GM23338 (cell line): Measurements from ENCODE around the gene CCDC12. TPM values are rescaled to one million over a fixed set of nuclear protein-coding genes. Genes with fewer than 3 reads are reported as not detected.

Experiments used
- ATAC-seq: fragments of 200-7000 bp; cut with Tn5 transposase; 3 replicates; pipeline ENCODE4 v1.9.1; 2020
- DNase-seq: peaks from one replicate; pipeline ENCODE4 v3.0.0-alpha.2; 2015; ENCODE audit warnings: low spot score
- H2AFZ ChIP-seq: fragments of 200-600 bp; sonication (generic); 2 replicates; pipeline ENCODE4 v1.8.0; 2016; ENCODE audit warnings: antibody characterized with exemption, mild to moderate bottlenecking, moderate library complexity
- H3F3A ChIP-seq: fragments of 200-600 bp; sonication (generic); replicated peaks from 2 replicates; pipeline ENCODE4 v1.8.0; 2017; ENCODE audit warnings: antibody characterized with exemption, mixed run types, low read depth
- H3K27ac ChIP-seq: fragments of 200-600 bp; sonication (generic); 2 replicates; pipeline ENCODE4 v1.6.1; 2016; ENCODE audit warnings: low read depth
- H3K27me3 ChIP-seq: fragments of 200-600 bp; sonication (generic); 2 replicates; pipeline ENCODE4 v1.8.0; 2016; ENCODE audit warnings: mild to moderate bottlenecking, mixed run types, moderate library complexity; ENCODE audit not compliant: insufficient read depth
- H3K36me3 ChIP-seq: fragments of 200-600 bp; sonication (generic); 2 replicates; pipeline ENCODE4 v1.8.0; 2016; ENCODE audit warnings: mild to moderate bottlenecking; ENCODE audit not compliant: insufficient read depth
- H3K4me1 ChIP-seq: fragments of 200-600 bp; sonication (generic); 2 replicates; pipeline ENCODE4 v1.8.0; 2016; ENCODE audit warnings: mild to moderate bottlenecking, moderate library complexity; ENCODE audit not compliant: insufficient read depth
- H3K4me2 ChIP-seq: fragments of 200-600 bp; sonication (generic); 2 replicates; pipeline ENCODE4 v1.7.1; 2017; ENCODE audit warnings: mixed run types
- H3K4me3 ChIP-seq: fragments of 200-600 bp; sonication (generic); 2 replicates; pipeline ENCODE4 v1.6.1; 2016; ENCODE audit warnings: mixed run types
- H3K79me2 ChIP-seq: fragments of 200-600 bp; sonication (generic); replicated peaks from 2 replicates; pipeline ENCODE4 v1.8.0; 2017; ENCODE audit warnings: mild to moderate bottlenecking; ENCODE audit not compliant: insufficient read depth
- H3K9me2 ChIP-seq: fragments of 200-600 bp; sonication (generic); 2 replicates; pipeline ENCODE4 v1.8.0; 2017; ENCODE audit not compliant: insufficient read depth
- H4K20me1 ChIP-seq: fragments of 200-600 bp; sonication (generic); replicated peaks from 2 replicates; pipeline ENCODE4 v1.8.0; 2017; ENCODE audit warnings: mild to moderate bottlenecking; ENCODE audit not compliant: insufficient read depth
- H3K27ac Mint-ChIP-seq: 2 replicates; pipeline ENCODE4 v1.8.0; 2020; ENCODE audit warnings: inconsistent platforms, mild to moderate bottlenecking, moderate library complexity, mixed read lengths
- H3K27me3 Mint-ChIP-seq: 3 replicates; pipeline ENCODE4 v1.8.0; 2022; ENCODE audit warnings: low read depth, mild to moderate bottlenecking, moderate library complexity, mixed read lengths, inconsistent platforms; ENCODE audit not compliant: insufficient read depth, poor library complexity
- H3K36me3 Mint-ChIP-seq: 3 replicates; pipeline ENCODE4 v1.8.0; 2021; ENCODE audit warnings: low read depth, mild to moderate bottlenecking, inconsistent platforms, moderate library complexity, mixed read lengths
- H3K4me1 Mint-ChIP-seq: 3 replicates; pipeline ENCODE4 v1.8.0; 2020; ENCODE audit warnings: mild to moderate bottlenecking, inconsistent platforms, mixed read lengths
- H3K4me3 Mint-ChIP-seq: 3 replicates; pipeline ENCODE4 v1.8.0; 2021; ENCODE audit warnings: moderate library complexity, mild to moderate bottlenecking, inconsistent platforms, mixed read lengths
- H3K9me3 Mint-ChIP-seq: 3 replicates; pipeline ENCODE4 v1.8.0; 2020; ENCODE audit warnings: moderate library complexity, mild to moderate bottlenecking, inconsistent platforms, mixed read lengths
- CREB1 ChIP-seq: fragments of 250-450 bp; sonication (Bioruptor Pico); IDR thresholded peaks from 2 replicates; pipeline ENCODE4 v1.5.0; 2020; ENCODE audit warnings: low read depth, mild to moderate bottlenecking, moderate library complexity
- POLR2AphosphoS5 ChIP-seq: IDR thresholded peaks from 2 replicates; pipeline ENCODE4 v1.6.1; 2016; ENCODE audit warnings: antibody characterized with exemption, low read depth
- ZNF114 ChIP-seq: fragments of 250-450 bp; sonication (Bioruptor Pico); IDR thresholded peaks from 2 replicates; pipeline ENCODE4 v1.5.0; 2020; ENCODE audit warnings: mild to moderate bottlenecking, moderate library complexity
- ZNF331 ChIP-seq: fragments of 250-450 bp; sonication (Bioruptor Pico); IDR thresholded peaks from 2 replicates; pipeline ENCODE4 v1.5.0; 2020; ENCODE audit warnings: low read depth, mild to moderate bottlenecking, moderate library complexity
- ZNF462 ChIP-seq: fragments of 250-450 bp; sonication (Bioruptor Pico); IDR thresholded peaks from 2 replicates; pipeline ENCODE4 v1.5.0; 2020; ENCODE audit warnings: mild to moderate bottlenecking, moderate library complexity
- polyA plus RNA-seq: library from polyadenylated mRNA; unstranded; fragments of >200 nt; fragmentation: Nextera tagmentation; extraction: Ambion mirVana; gene quantifications from 2 replicates; pipeline ENCODE4 v1.2.1, GENCODE V29; 2016
- small RNA-seq: library from RNA; depleted of rRNA; stranded (forward); fragments of <200 nt; gene quantifications from one replicate; pipeline ENCODE3, GENCODE V24; 2014; ENCODE audit warnings: low replicate concordance
- total RNA-seq: library from RNA; depleted of rRNA; stranded (reverse); fragments of >200 nt; shearing (Covaris generic); gene quantifications from 2 replicates; pipeline ENCODE4 v1.2.3, GENCODE V29; 2014; rRNA removed

The CCDC12 gene
- total and polyA plus RNA-seq, 2 experiments from 2014 or later, result 42.9 to 133 TPM

- no peaks in the 10 kb centered on the region for H3K9me2 ChIP-seq
- Mint-ChIP-seq H3K4me1 (peaks cover 11% of the 10 kb centered on the region), H3K36me3 (no peaks in the 10 kb centered on the region), H3K9me3 (no peaks in the 10 kb centered on the region), H3K4me3 (no peak overlapping the region), H3K27ac (no peak overlapping the region), H3K27me3 (peaks cover 34% of the 10 kb centered on the region)
- no peak overlapping the region for H3K4me2 ChIP-seq
- H2AFZ ChIP-seq, result no peak overlapping the region
- H3F3A ChIP-seq, result no peaks in the 10 kb centered on the region
- H3K27ac ChIP-seq, result no peak overlapping the region
- H3K36me3 ChIP-seq, result no peaks in the 10 kb centered on the region
- TF ChIP-seq ZNF331 (CRISPR knock-in tag), result no peak
- TF ChIP-seq ZNF462 (CRISPR knock-in tag), result no peak
- TF ChIP-seq POLR2AphosphoS5, result no peak
- TF ChIP-seq ZNF114 (CRISPR knock-in tag), result no peak
- TF ChIP-seq CREB1 (CRISPR knock-in tag), result no peak
- ATAC-seq, result no peak
- no peak overlapping the region for H3K4me3 ChIP-seq
- H4K20me1 ChIP-seq, result no peaks in the 10 kb centered on the region
- peaks cover 8% of the 10 kb centered on the region for H3K27me3 ChIP-seq
- DNase-seq, result no peak
- H3K79me2 ChIP-seq, result no peaks in the 10 kb centered on the region
- H3K4me1 ChIP-seq, result no peaks in the 10 kb centered on the region
Observed at GRCh38 chr3:46873521-46873920, 103.0 kb downstream of the CCDC12 start.

Small RNA genes within 50 kb of the gene (small RNA-seq; reads per million reads assigned to genes)
- gene AC109583.2, result not detected

Other genes with a start within 250 kb of the CCDC12 start
- not detected in 2 replicates for gene MYL3, start 113.3 kb downstream of the CCDC12 start, total RNA-seq
- 1.0 TPM in 1 of 2 replicates, not detected in the other for gene MYL3, start 113.3 kb downstream of the CCDC12 start, polyA plus RNA-seq
- 1.3 and 5.7 TPM in 2 replicates for gene PTH1R, start 99.0 kb downstream of the CCDC12 start, total RNA-seq
- gene PTH1R, start 99.0 kb downstream of the CCDC12 start, polyA plus RNA-seq, result 1.1 and 1.9 TPM in 2 replicates
- 66.1 and 79.9 TPM in 2 replicates for gene NBEAL2, start 2.9 kb upstream of the CCDC12 start, total RNA-seq
- 13.5 and 14.0 TPM in 2 replicates for gene NBEAL2, start 2.9 kb upstream of the CCDC12 start, polyA plus RNA-seq
- gene SETD2, start 187.4 kb upstream of the CCDC12 start, total RNA-seq, result 37.6 and 45.2 TPM in 2 replicates
- 14.0 and 16.7 TPM in 2 replicates for gene SETD2, start 187.4 kb upstream of the CCDC12 start, polyA plus RNA-seq